ENCODE data around the gene ANKRD33.
"Not testable (repeated sequence)": the region's sequence is repeated elsewhere in the genome, so short reads cannot be mapped to it uniquely, and the experiment has no call there.

ANKRD33 gene

DNA sequence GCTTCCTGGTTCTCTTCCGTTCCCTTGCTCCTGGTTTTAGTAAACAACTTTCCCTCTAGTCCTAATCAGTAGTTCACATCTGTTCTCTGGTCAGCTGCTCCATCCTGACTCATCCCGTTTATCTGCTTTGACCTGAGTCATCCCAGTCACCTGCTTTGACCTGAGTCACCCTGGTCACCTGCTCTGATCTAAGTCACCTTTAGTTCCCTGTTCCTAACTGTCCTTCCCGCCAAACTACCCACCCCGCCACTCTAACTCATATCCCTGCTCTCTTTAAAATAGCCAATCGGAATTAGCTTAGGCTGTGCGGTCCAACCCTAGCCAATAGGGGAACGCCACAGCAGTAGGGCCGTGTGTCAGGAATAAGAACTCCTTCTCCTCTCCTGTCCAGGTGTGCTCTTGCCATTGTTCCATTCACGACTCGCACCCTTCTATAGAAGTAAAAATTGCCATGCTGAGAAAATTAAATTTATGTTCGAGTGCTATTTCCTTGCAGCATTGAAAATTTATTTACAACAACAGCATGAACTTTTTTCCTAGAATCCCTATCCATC, 3.1 kb upstream of the ANKRD33 start:
- Histone ChIP-seq H4K20me1 (ENCODE audit: insufficient read depth, low read length) (no peaks in the 10 kb centered on the region), H3F3A (ENCODE audit: insufficient read depth, low read length) (no peaks in the 10 kb centered on the region), H3K4me3 (ENCODE audit: low read length) (no peak overlapping the region), H2AFZ (ENCODE audit: low read length) (no peak overlapping the region), H3K27ac (ENCODE audit: low read length) (no peak overlapping the region), H3K36me3 (replicated peaks; ENCODE audit: insufficient read depth, low read length) (no peaks in the 10 kb centered on the region), H3K79me2 (ENCODE audit: low read length) (no peaks in the 10 kb centered on the region), H3K4me2 (ENCODE audit: low read depth, low read length) (no peak overlapping the region), H3K9me2 (replicated peaks; ENCODE audit: insufficient read depth, low read length) (no peaks in the 10 kb centered on the region), H3K4me1 (ENCODE audit: low read length) (peaks cover 10% of the 10 kb centered on the region), H3K27me3 (replicated peaks; ENCODE audit: insufficient read depth, low read length) (no peaks in the 10 kb centered on the region), H3K9ac (ENCODE audit: low read length) (no peak overlapping the region), H3K9me3 (replicated peaks; ENCODE audit: insufficient read depth, low read length) (no peaks in the 10 kb centered on the region)
- DNase-seq = no peak
- TF ChIP-seq EZH2phosphoT487 (IDR thresholded peaks at IDR 0.05; ENCODE audit: low read length) = no peak
- TF ChIP-seq, protein P1, sequence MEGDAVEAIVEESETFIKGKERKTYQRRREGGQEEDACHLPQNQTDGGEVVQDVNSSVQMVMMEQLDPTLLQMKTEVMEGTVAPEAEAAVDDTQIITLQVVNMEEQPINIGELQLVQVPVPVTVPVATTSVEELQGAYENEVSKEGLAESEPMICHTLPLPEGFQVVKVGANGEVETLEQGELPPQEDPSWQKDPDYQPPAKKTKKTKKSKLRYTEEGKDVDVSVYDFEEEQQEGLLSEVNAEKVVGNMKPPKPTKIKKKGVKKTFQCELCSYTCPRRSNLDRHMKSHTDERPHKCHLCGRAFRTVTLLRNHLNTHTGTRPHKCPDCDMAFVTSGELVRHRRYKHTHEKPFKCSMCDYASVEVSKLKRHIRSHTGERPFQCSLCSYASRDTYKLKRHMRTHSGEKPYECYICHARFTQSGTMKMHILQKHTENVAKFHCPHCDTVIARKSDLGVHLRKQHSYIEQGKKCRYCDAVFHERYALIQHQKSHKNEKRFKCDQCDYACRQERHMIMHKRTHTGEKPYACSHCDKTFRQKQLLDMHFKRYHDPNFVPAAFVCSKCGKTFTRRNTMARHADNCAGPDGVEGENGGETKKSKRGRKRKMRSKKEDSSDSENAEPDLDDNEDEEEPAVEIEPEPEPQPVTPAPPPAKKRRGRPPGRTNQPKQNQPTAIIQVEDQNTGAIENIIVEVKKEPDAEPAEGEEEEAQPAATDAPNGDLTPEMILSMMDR (IDR thresholded peaks at IDR 0.05; ENCODE audit: low read length) = no peak
- no peak for TF ChIP-seq EZH2 (optimal IDR thresholded peaks at IDR 0.05; ENCODE audit: low read depth, low read length)

DNA sequence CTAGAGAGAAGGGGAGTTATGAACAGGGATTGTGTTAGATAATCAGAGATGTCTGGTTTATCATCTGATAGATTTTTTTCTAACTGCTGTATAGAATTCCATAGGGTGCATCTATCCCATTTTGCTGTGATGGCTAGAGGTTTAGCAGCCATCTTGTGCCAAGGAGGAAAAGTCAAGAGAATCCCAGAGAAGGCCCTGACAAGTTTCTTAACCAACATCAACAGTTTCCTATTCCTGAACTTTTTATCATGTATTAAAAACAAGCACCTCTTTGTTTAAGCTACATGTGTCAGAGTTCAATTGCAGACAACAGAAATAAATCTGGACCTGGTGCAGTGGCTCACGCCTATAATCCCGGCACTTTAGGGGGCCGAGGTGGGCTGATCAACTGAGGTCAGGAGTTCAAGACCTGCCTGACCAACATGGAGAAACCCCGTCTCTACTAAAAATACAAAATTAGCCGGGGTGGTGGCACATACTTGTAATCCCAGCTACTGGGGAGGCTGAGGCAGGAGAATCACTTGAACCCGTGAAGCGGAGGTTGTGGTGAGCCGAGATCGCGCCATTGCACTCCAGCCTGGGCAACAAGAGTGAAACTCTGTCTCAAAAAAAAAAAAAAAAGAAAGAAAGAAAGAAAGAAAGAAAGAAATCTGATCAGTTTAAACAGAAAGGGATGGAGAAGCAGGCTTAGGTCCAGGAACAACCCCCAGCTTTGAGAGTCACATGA, 2.4 kb upstream of the ANKRD33 start:
- DNase-seq; H3K9me2 ChIP-seq (replicated peaks; ENCODE audit: insufficient read depth, low read length); H4K20me1 ChIP-seq (ENCODE audit: insufficient read depth, low read length); H3K9me3 ChIP-seq (replicated peaks; ENCODE audit: insufficient read depth, low read length); H3K4me1 ChIP-seq (ENCODE audit: low read length); H3K27me3 ChIP-seq (replicated peaks; ENCODE audit: insufficient read depth, low read length); H3K9ac ChIP-seq (ENCODE audit: low read length); H3F3A ChIP-seq (ENCODE audit: insufficient read depth, low read length); H3K79me2 ChIP-seq (ENCODE audit: low read length); H3K36me3 ChIP-seq (replicated peaks; ENCODE audit: insufficient read depth, low read length): not testable (repeated sequence)
- Histone ChIP-seq H3K27ac (ENCODE audit: low read length) (peak overlapping the region; percentile 53; the same call in 1 of the 2 replicates), H3K4me3 (ENCODE audit: low read length) (peak overlapping the region; percentile 5; the same call in 1 of the 2 replicates), H3K4me2 (ENCODE audit: low read depth, low read length) (peak overlapping the region; percentile 58; the same call in 1 of the 2 replicates), H2AFZ (ENCODE audit: low read length) (peak overlapping the region; percentile 80; the same call in 1 of the 2 replicates)

DNA sequence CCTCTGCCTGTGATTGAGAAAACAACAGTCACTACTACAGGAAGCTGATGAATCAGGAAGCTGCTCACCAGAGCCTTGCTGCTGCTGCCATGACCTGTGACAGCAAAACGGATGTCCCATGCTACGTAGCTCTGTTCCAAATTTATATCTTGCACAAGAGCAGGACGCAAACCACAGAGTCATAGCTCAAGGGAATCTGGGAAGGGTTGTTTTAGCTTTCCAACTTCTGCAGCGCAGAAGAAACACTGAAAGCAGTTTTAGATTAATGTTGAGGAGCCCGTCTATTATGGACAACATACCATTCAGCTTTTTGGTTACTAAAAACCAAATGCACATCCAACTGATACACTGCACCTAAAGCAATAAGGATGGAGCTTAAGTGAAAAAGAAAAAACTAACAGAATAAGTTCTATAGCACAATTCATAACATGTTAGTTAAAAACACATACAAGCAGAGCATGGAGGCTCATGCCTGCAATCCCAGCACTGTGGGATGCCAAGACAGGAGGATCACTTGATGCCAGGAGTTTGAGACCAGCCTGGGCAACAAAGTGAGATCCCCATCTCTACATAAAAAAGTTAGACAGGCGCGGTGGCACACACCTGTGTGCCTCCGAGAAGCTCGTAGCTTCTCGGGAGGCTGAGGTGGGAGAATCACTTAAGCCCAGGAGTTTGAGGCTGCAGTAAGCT, 1.7 kb upstream of the ANKRD33 start:
- Histone ChIP-seq H4K20me1 (ENCODE audit: insufficient read depth, low read length) (no peaks in the 10 kb centered on the region), H3K36me3 (replicated peaks; ENCODE audit: insufficient read depth, low read length) (no peaks in the 10 kb centered on the region), H3F3A (ENCODE audit: insufficient read depth, low read length) (no peaks in the 10 kb centered on the region), H3K27me3 (replicated peaks; ENCODE audit: insufficient read depth, low read length) (no peaks in the 10 kb centered on the region), H3K27ac (ENCODE audit: low read length) (peak overlapping the region; percentile 53; the same call in 1 of the 2 replicates), H3K4me3 (ENCODE audit: low read length) (peak overlapping the region; percentile 5; the same call in 1 of the 2 replicates), H3K4me2 (ENCODE audit: low read depth, low read length) (peak overlapping the region; percentile 58; the same call in 1 of the 2 replicates), H3K9ac (ENCODE audit: low read length) (no peak overlapping the region), H3K4me1 (ENCODE audit: low read length) (peaks cover 10% of the 10 kb centered on the region), H2AFZ (ENCODE audit: low read length) (peak overlapping the region; percentile 80), H3K79me2 (ENCODE audit: low read length) (no peaks in the 10 kb centered on the region), H3K9me2 (replicated peaks; ENCODE audit: insufficient read depth, low read length) (no peaks in the 10 kb centered on the region), H3K9me3 (replicated peaks; ENCODE audit: insufficient read depth, low read length) (no peaks in the 10 kb centered on the region)
- no peak for TF ChIP-seq EZH2phosphoT487 (IDR thresholded peaks at IDR 0.05; ENCODE audit: low read length)
- TF ChIP-seq, protein P1 (IDR thresholded peaks at IDR 0.05; ENCODE audit: low read length) = no peak
- no peak for TF ChIP-seq EZH2 (optimal IDR thresholded peaks at IDR 0.05; ENCODE audit: low read depth, low read length)
- DNase-seq = peak; percentile 78
